Measurements from ENCODE around the gene FAM229A. TPM values are rescaled to one million over a fixed set of nuclear protein-coding genes. Genes with fewer than 3 reads are reported as not detected.
A peak's percentile ranks its signal among the peaks of the same experiment; 100 is the strongest.

FAM229A gene
- total and polyA plus RNA-seq, 9 of the 15 experiments (the other 6 are each of a cell fraction or from before 2014, with no cell fraction given): 0.04 to 21.6 (median 7.4) TPM

GRCh38 chr1:32334864-32335534 lies 27.3 kb downstream of the FAM229A start (continued):
- no peak for TF ChIP-seq ZFP30 (CRISPR knock-in tag; IDR thresholded peaks at IDR 0.05; ENCODE audit: borderline replicate concordance)
- no peak for TF ChIP-seq TAF9B (IDR thresholded peaks at IDR 0.05; ENCODE audit: partially characterized antibody)
- TF ChIP-seq STAT5A (IDR thresholded peaks at IDR 0.05; ENCODE audit: borderline replicate concordance, low read length): no peak
- 0 out of 2 replicates have a peak, but pooled peaks have one; percentile 40 for TF ChIP-seq ZNF444 (CRISPR knock-in tag; IDR thresholded peaks at IDR 0.05)
- no peak for TF ChIP-seq NFIX (CRISPR knock-in tag; IDR thresholded peaks at IDR 0.05; ENCODE audit: low read depth)
- no peak for TF ChIP-seq SMARCA4 (IDR thresholded peaks at IDR 0.05)
- TF ChIP-seq TBP (optimal IDR thresholded peaks at IDR 0.05; ENCODE audit: low read depth, low read length): no peak
- no peak for TF ChIP-seq NR1H2 (CRISPR knock-in tag; IDR thresholded peaks at IDR 0.05)
- TF ChIP-seq ZNF41 (CRISPR knock-in tag; conservative IDR thresholded peaks at IDR 0.05): no peak
- no peak for TF ChIP-seq ZNF253 (CRISPR knock-in tag; conservative IDR thresholded peaks at IDR 0.05)
- TF ChIP-seq ZNF277 (CRISPR knock-in tag; IDR thresholded peaks at IDR 0.05; ENCODE audit: borderline replicate concordance): no peak
- no peak for TF ChIP-seq FOXM1 (IDR thresholded peaks at IDR 0.05; ENCODE audit: low read depth)
- no peak for TF ChIP-seq FOXM1 (CRISPR knock-in tag; IDR thresholded peaks at IDR 0.05; ENCODE audit: low read depth)
- TF ChIP-seq ZNF224 (CRISPR knock-in tag; IDR thresholded peaks at IDR 0.05): no peak
- TF ChIP-seq PHF8 (IDR thresholded peaks at IDR 0.05; ENCODE audit: borderline replicate concordance, low read length): no peak
- 0 out of 2 replicates have a peak, but pooled peaks have one; percentile 56 for TF ChIP-seq ZBTB17 (CRISPR knock-in tag; IDR thresholded peaks at IDR 0.05)
- peak; percentile 85 to 92 (median 87) for TF ChIP-seq CTCF (IDR thresholded peaks at IDR 0.05 in 2 of 3, conservative IDR thresholded peaks at IDR 0.05 in 1 of 3; ENCODE audit: insufficient read depth in 2 of 3, low read depth in 1 of 3, low read length in 3 of 3)
- TF ChIP-seq PCBP1 (IDR thresholded peaks at IDR 0.05; ENCODE audit: low read depth, low read length, poor library complexity, severe bottlenecking): peak; percentile 64
- no peak for TF ChIP-seq ZNF644 (tag; IDR thresholded peaks at IDR 0.05; ENCODE audit: low read depth)
- peak; percentile 55 for TF ChIP-seq ARHGAP35 (IDR thresholded peaks at IDR 0.05; ENCODE audit: partially characterized antibody)
- TF ChIP-seq ZNF780A (CRISPR knock-in tag; IDR thresholded peaks at IDR 0.05): no peak
- no peak for TF ChIP-seq ZNF239 (CRISPR knock-in tag; IDR thresholded peaks at IDR 0.05)
- TF ChIP-seq, protein P1, sequence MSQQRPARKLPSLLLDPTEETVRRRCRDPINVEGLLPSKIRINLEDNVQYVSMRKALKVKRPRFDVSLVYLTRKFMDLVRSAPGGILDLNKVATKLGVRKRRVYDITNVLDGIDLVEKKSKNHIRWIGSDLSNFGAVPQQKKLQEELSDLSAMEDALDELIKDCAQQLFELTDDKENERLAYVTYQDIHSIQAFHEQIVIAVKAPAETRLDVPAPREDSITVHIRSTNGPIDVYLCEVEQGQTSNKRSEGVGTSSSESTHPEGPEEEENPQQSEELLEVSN (IDR thresholded peaks at IDR 0.05; ENCODE audit: borderline replicate concordance in 1 of 2, extremely low read depth in 1 of 2, insufficient read depth in 1 of 2, insufficient read length in 1 of 2, low read depth in 1 of 2, low read length in 1 of 2, poor library complexity in 1 of 2, severe bottlenecking in 1 of 2): peak; percentile 74 to 89
- TF ChIP-seq MCM3 (IDR thresholded peaks at IDR 0.05): no peak
- no peak for TF ChIP-seq ZNF699 (CRISPR knock-in tag; IDR thresholded peaks at IDR 0.05; ENCODE audit: insufficient replicate concordance)
- TF ChIP-seq ZNF347 (CRISPR knock-in tag; IDR thresholded peaks at IDR 0.05; ENCODE audit: low read depth): no peak

Data from K562 (cell line).